Erythroblast (primary cell): ENCODE data around the gene SLC25A38.

Source experiments
- GATA1 ChIP-seq: IDR thresholded peaks from 2 replicates; pipeline ENCODE4 v1.6.1; 2011; ENCODE audit warnings: low read depth, mild to moderate bottlenecking, control low read depth, low read length, moderate library complexity
- POLR2A ChIP-seq: IDR thresholded peaks from 2 replicates; pipeline ENCODE4 v1.6.1; 2011; ENCODE audit warnings: mild to moderate bottlenecking, low read length

DNA sequence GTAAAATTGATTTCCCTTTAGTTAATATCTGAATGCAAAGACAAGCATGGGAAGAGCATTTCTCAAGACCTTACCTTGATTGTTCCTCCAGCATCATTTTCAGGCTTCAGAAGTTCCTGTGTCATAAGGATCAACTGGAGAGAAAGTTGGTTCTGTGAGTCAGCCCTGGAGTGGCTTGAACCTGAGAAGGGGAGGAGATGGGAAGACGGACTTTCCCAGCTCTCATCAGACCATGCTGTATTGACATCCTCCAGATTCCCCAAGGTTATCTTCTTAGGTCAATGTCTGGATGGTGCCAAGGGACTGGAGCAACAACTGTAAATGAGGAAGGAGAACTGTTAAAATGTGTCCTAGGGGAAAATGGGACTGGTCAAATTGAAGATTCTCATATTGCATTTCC, 44.3 kb downstream of the SLC25A38 start:
- TF ChIP-seq POLR2A (no peak), GATA1 (no peak)
